Stimulated activated CD8-positive, alpha-beta memory T cell treated with anti-CD3 and anti-CD28 coated beads, Interleukin-2, amount 100 ng/mL, for 1 hour (primary cell): Measurements from ENCODE around the gene TRIM46.
A peak's percentile ranks its signal among the peaks of the same experiment; 100 is the strongest.
"Not testable (repeated sequence)": the region's sequence is repeated elsewhere in the genome, so short reads cannot be mapped to it uniquely, and the experiment has no call there.

Experiments
- DNase-seq, 2 donors: peaks; one replicate each; pipeline ENCODE4 v3.0.0-alpha.2; 2020; ENCODE audit warnings: low read depth in 2 of 2

Gene TRIM46

GRCh38 chr1:155205035-155205434 lies 31.4 kb downstream of the TRIM46 start:
- no peak for DNase-seq

- no peak for DNase-seq
These were observed 32.4 kb downstream of the TRIM46 start for GRCh38 chr1:155205969-155206593.

GRCh38 chr1:155206891-155207805 lies 33.5 kb downstream of the TRIM46 start:
- DNase-seq, result peak; percentile 84 to 86

DNA sequence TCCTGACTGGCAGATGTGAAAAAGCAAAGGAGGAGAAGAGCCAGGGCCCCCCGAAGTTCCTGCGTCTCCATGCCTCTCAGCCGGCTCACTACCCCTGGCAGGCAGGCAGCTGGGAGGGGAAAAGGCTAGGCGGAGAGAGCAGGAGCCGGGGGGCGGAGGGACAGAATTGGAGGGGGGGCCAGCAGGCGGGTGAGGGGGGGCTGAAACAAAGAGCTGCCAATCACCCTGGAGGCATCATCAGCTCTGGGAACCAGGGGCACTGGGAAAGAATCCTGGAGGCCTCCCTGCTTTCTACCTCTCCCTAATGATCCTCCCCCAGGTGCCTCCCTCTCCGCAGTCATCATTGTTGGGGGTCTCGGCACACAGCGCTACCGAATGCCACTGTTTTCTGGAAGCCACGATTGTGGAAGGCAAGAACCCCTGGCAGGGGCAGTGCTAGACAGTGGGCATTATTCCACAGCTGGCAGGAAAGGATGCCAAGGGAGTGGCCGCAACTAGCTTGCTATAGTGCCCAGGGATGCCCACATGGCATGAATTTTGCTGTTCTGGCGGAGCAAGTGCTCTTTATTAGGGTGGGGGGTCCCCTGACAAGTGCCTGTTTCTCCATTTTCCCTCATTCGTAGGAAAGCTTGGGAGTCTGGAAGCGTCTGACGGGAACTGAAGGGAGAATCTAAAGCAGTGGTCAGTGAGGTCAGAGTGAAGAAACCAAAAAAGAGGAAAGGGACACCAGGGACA lies 34.3 kb downstream of the TRIM46 start, which contains the start of gene THBS3:
THBS3 (minus strand) TSS at position 92 of the 735 bp plus-strand sequence; CDS start at position 71, 21 bp downstream.
- no peak for DNase-seq

DNA sequence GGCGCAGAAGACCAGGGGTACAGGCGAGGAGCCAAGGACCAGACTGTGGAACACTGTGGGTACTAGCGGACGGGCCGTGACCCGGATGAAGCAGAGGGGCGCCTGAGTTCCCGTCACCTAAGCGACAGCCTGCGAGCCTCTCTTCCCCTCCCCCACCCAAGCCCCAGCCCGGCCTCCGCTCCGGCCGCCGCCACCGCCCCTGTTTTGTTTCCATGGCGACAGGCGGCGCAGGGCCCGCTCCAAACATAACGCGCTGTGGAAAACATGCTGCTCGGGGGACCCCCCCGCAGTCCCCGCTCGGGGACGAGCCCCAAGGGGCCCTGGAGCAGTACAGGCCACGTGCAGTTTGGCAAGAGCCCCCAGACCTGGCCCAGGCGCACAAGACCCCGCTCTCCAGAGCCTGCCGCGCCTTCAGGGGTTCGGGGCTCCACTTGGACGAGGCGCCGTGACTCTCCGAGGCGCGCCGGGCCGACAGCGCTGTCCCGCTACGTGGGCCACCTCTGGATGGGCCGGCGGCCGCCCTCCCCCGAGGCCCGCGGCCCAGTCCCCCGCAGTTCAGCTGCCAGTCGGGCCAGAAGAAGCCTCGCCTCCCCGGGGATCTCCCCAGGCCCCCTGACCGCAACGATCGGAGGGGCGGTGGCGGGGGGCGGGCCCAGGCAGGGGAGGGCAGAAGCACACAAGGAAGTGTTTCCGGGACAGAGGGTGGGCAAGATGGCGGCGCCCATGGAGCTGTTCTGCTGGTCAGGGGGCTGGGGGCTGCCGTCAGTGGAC lies 35.1 kb downstream of the TRIM46 start, which contains the start of gene MTX1:
MTX1 (plus strand) TSS at position 155 of the 771 bp plus-strand sequence; CDS start at position 265, 110 bp downstream.
- peak; percentile 75 to 85 for DNase-seq

DNA sequence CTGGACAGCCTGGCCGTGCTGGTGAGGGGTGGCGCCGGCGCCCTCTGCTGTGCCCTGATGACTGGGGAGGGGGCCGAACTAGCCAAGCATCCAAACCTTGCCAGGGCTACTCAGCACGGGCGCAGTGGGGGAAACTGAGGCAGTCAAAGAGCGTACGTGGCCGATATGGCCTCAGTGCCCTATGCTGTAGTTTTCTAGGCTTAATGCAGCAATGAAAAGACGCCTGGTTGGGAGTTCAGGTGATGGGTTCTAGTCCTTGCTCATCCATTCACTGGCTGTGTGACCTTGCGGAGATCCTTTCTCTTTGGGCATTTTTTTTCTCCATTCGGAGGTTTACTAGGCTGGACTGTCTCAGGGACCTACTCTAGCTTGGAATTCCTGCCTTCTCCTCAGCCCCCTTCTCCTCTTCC lies 35.7 kb downstream of the TRIM46 start:
- DNase-seq, result no peak

DNA sequence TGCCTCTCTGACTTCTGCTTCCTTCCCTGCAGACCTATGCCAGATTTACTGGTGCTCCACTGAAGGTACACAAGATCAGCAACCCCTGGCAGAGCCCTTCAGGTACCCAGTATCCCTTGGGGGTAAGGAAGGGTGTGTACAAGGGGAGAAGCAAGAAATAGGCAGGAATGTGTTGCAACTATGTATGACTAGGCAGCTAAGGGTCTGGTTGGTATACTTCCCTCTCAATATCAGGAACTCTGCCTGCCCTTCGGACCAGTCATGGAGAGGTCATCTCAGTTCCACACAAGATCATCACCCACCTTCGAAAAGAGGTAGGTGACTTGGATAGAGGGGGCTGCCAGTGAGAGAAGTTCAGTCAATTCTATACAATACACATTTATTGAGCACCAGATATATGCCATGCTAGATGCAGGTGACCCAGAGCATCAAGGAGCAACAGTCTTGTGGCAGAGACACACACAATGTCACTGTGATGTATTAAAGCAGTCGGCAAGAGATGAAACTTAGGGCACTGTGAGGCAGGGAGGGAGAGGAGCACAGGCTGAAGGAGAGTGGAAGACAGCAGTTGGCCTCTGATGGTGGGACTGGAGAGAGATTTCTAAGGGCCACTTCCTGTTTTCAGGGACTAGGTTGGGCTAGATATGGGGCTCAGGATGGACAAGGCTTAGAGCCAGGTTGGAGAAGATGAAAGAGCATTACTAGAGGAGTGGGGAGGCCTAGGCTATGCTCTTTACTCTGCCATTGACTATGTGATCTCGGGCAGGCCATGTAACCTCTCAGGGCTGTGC lies 36.9 kb downstream of the TRIM46 start:
- no peak for DNase-seq

- not testable (repeated sequence) for DNase-seq
These were observed 37.9 kb downstream of the TRIM46 start for GRCh38 chr1:155211381-155212050.

DNA sequence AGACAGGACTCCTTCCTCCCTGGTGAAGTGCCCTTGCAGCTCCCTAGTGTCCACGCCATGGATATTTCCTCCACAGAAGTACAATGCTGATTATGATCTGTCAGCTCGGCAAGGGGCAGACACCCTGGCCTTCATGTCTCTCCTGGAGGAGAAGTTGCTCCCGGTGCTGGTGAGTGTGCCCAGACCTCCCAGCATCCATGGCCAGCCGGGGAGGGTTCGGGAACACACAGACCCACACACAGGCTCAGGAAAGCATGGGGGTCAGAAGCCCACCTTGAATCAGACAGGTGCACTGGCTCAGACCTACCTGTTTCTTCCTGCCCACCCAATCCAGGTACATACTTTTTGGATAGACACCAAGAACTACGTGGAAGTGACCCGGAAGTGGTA lies 38.4 kb downstream of the TRIM46 start:
- not testable (repeated sequence) for DNase-seq

- not testable (repeated sequence) for DNase-seq
These were observed 41.1 kb downstream of the TRIM46 start for GRCh38 chr1:155214702-155215101.

DNA sequence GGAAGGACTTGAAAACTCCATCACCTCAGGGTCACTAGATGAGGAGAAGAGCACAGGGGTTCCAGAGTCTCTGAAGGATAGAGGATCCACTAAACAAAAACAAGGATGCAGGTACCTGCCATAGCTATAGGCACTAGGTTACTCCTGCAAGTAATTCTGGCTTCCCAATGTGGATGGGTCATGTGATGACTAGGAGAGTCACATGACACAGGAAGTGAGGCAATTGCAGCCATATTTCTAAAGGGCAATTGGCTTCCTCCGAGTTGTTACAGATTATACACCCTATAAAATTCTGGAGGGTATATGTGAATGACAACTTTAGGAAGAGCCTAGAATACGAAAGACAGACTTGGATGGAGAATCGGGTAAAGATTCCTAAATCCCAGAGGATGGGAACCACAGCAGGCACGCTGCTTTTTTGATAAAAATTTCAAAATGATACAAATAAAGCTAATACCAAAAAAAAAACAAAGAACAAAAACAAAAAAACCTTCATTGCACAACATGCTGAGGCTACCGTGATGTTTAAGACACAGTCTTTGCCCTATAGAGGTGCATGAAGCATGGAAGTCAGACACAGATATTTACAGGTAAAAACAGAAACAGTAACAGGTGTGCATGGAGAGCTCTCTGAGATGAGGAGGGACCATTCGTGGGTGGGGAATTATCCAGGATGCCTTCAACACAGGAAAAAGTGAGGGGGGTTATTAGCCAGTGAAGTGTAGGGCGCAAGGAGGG lies 45.4 kb downstream of the TRIM46 start:
- DNase-seq, result no peak

DNA sequence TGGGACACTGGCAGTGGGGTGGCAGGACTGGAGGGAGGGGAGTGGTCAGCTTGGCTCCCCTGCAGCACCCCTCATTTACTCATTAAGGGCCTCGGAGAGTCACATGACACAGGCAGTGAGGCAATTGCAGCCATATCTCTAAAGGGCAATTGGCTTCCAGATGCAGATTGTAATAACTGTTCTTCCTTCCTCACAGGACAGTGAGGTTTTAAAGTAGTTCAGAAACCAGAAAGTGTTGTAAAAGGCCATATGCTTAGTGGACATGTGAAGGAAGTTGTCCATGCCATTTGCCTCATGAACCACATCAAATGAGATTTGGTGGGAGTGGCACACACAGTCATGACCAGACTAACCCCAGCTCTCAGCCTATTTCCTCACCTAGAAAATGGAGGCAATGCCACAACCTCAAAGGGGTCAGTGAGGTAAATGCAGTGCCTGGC lies 46.0 kb downstream of the TRIM46 start:
- DNase-seq, result no peak

- not testable (repeated sequence) for DNase-seq
These were observed 46.7 kb downstream of the TRIM46 start for GRCh38 chr1:155220211-155220965.

DNA sequence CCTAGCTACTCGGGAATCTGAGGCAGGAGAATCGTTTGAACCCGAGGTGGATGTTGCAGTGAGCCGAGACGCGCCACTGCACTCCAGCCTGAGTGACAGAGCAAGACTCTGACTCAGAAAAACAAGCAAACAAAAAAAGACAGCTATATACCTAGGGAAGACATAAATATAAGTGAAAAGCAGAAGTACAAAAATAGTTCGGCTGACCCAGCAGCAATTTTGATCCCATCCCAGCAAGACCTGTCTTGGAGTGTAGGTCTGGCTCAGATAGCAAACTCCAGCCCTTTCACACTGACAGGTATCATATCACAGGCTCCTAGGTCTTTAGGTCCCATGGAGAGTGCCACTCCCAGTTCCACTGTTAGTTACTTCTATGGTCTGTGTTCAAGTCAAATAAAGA lies 49.4 kb downstream of the TRIM46 start:
- no peak for DNase-seq

- DNase-seq, result not testable (repeated sequence)
These were observed 51.7 kb downstream of the TRIM46 start for GRCh38 chr1:155225404-155225759.

GRCh38 chr1:155226188-155226909 lies 52.7 kb downstream of the TRIM46 start:
- peak; percentile 70 to 84 for DNase-seq

DNA sequence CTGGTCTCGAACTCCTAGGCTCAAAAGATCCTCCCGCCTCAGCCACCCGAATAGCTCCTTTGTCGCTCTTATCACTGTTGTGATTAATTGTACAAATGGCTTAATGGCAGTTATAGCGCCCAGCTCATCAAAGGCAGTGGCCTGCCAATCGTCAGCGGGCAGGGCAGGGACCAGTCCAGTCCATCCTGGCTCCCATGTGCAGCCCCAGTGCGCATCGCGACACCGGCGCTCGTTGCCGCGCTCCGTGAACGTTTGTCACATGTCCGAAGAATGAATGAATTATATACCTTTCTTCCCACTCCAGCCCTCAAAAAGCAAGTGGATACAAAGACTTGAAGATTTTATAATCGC lies 53.2 kb downstream of the TRIM46 start:
- no peak for DNase-seq
